ENCODE results near the gene CTCFL. TPM values are rescaled to one million over a fixed set of nuclear protein-coding genes. Genes with fewer than 3 reads are reported as not detected.

CTCFL gene
- total and polyA plus RNA-seq, 2 of the 8 experiments (the other 6 are each of a cell fraction or from before 2014, with no cell fraction given) = 0.30 to 0.80 TPM

GRCh38 chr20:57568088-57568896, 43.4 kb upstream of the CTCFL start (continued):
- no peak for TF ChIP-seq SIN3A (conservative IDR thresholded peaks at IDR 0.05 in 1 of 2, IDR thresholded peaks at IDR 0.05 in 1 of 2; ENCODE audit: low read depth in 1 of 2, low read length in 2 of 2)

Measured in H1 (cell line).